ENCODE measurements around the gene SCP2. TPM values are rescaled to one million over a fixed set of nuclear protein-coding genes. Genes with fewer than 3 reads are reported as not detected.

Gene SCP2
- total RNA-seq, 1 donor from 2014 or later = 130 TPM

- intact Hi-C loops (cut with micrococcal nuclease) = no loop called here
- Histone ChIP-seq H3K4me3 (no peak overlapping the region), H3K36me3 (no peaks in the 10 kb centered on the region), H3K27ac (replicated peaks) (no peak overlapping the region), H3K9me3 (replicated peaks) (no peaks in the 10 kb centered on the region), H3K27me3 (ENCODE audit: low read depth) (no peaks in the 10 kb centered on the region), H3K4me1 (peaks cover 13% of the 10 kb centered on the region)
- DNase-seq = no peak
- TF ChIP-seq CTCF (IDR thresholded peaks at IDR 0.05; ENCODE audit: borderline replicate concordance) = no peak
Measured at GRCh38 chr1:53071915-53072314, 144.8 kb downstream of the SCP2 start.

DNA sequence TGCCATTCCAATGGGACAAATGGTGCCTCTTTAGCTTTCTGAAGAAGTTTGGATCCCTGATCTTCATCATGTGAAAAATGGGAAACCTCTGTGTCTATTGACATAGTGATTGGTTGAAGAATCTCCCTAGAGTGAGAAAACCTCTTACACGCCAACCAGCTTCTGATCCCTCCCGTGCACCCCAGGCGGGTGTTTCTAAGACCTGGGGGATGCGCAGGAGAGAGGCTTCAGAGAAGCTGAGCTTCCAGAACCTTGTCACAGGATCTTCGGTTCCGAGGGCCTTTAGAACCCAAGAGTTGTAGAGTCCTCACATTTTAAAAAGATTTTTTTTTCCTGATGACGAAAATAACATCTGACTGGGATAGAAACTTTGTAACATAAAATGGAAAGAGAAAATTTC is 146.2 kb downstream of the SCP2 start:
- Histone ChIP-seq H3K36me3 (no peaks in the 10 kb centered on the region), H3K27ac (replicated peaks) (peak overlapping the region; percentile 69), H3K4me3 (no peak overlapping the region), H3K27me3 (ENCODE audit: low read depth) (no peaks in the 10 kb centered on the region), H3K9me3 (replicated peaks) (no peaks in the 10 kb centered on the region), H3K4me1 (peaks cover 9% of the 10 kb centered on the region)
- intact Hi-C loops (cut with micrococcal nuclease) = no loop called here
- no peak for DNase-seq
- no peak for TF ChIP-seq CTCF (IDR thresholded peaks at IDR 0.05; ENCODE audit: borderline replicate concordance)

DNA sequence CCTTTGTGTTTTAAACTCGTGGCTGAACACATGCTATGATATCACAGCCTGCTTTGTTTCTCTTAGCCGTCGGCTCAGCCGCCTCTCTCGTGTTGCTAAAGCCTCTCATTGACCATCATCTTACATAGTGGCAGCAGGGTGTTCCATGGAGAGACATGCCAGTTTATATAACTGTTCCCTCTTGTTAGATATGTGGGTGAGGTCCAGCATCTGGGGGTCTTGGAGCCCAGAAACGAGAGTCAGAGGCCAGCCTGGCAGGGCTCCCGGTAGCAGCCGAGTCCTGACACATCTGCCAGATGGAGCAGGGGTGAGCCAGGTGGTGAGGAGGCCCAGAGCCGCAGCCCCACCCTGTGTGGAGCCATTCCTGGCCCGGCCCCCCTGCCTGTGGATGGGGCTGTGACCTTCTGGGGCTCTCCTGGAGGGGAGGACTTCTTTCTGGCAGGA is 146.8 kb downstream of the SCP2 start:
- Histone ChIP-seq H3K27me3 (ENCODE audit: low read depth) (no peaks in the 10 kb centered on the region), H3K4me3 (no peak overlapping the region), H3K27ac (replicated peaks) (peak overlapping the region; percentile 69), H3K36me3 (no peaks in the 10 kb centered on the region), H3K4me1 (peaks cover 9% of the 10 kb centered on the region), H3K9me3 (replicated peaks) (no peaks in the 10 kb centered on the region)
- peak; percentile 73 for DNase-seq
- intact Hi-C loops (cut with micrococcal nuclease) = no loop called here
- TF ChIP-seq CTCF (IDR thresholded peaks at IDR 0.05; ENCODE audit: borderline replicate concordance) = no peak

- H3K4me3 ChIP-seq = no peak overlapping the region
- H3K9me3 ChIP-seq (replicated peaks) = no peaks in the 10 kb centered on the region
- H3K4me1 ChIP-seq = peaks cover 9% of the 10 kb centered on the region
- no peaks in the 10 kb centered on the region for H3K27me3 ChIP-seq (ENCODE audit: low read depth)
- H3K36me3 ChIP-seq = no peaks in the 10 kb centered on the region
- H3K27ac ChIP-seq (replicated peaks) = peak overlapping the region; percentile 69
- intact Hi-C loops (cut with micrococcal nuclease) = no loop called here
- DNase-seq = no peak
- TF ChIP-seq CTCF (IDR thresholded peaks at IDR 0.05; ENCODE audit: borderline replicate concordance) = no peak
Measured at GRCh38 chr1:53074313-53075154, 147.5 kb downstream of the SCP2 start.

DNA sequence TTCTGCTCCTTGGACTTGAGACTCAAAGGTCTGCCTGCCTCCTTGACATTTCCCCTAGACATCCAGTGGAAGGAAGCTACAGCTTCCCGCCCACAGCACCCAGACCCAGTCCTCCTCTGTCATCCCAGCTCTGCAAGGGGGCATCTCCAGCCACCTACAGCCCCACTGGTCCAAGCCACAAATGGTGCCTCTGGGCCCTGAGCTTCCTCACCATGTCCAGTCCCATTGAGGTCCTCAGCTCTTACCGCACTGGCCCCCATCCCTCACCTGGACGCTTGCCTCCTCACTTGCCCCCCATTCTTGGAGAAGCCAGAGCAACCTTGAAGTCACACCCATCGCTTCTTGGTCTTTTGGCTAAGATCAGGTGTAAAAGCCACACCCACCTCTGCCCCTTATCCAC is 148.1 kb downstream of the SCP2 start:
- Histone ChIP-seq H3K36me3 (no peaks in the 10 kb centered on the region), H3K27me3 (ENCODE audit: low read depth) (no peaks in the 10 kb centered on the region), H3K9me3 (replicated peaks) (no peaks in the 10 kb centered on the region), H3K4me3 (no peak overlapping the region), H3K4me1 (peaks cover 9% of the 10 kb centered on the region), H3K27ac (replicated peaks) (no peak overlapping the region)
- peak; percentile 7 for DNase-seq
- no peak for TF ChIP-seq CTCF (IDR thresholded peaks at IDR 0.05; ENCODE audit: borderline replicate concordance)
- intact Hi-C loops (cut with micrococcal nuclease) = no loop called here
